NCI-H510A (cell line): ENCODE measurements around the gene ATF7.
"Not testable (repeated sequence)": the region's sequence is repeated elsewhere in the genome, so short reads cannot be mapped to it uniquely, and the experiment has no call there.

Experiments
- DNase-seq: peaks from one replicate; lab custom pipeline; 2025; lab: John Stamatoyannopoulos, UW

ATF7 gene

DNA sequence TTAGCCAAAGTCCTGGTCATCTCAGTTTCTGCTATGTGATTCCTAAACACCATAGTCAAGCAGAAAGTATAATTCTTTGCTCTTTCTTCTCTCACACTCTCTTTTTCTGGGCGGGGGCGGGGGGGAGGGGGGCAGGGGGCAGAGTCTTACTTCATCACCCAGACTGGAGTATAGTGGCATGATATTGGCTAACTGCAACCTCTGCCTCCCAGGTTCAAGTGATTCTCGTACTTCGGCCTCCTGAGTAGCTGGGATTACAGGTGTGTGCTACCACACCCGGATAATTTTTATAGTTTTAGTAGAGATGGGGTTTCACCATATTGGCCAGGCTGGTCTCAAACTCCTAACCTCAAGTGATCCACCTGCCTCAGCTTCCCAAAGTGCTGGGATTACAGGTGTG, 60.8 kb downstream of the ATF7 start:
- not testable (repeated sequence) for DNase-seq

GRCh38 chr12:53564941-53565340, 61.2 kb downstream of the ATF7 start:
- no peak for DNase-seq

GRCh38 chr12:53564278-53564677, 61.9 kb downstream of the ATF7 start:
- no peak for DNase-seq

DNA sequence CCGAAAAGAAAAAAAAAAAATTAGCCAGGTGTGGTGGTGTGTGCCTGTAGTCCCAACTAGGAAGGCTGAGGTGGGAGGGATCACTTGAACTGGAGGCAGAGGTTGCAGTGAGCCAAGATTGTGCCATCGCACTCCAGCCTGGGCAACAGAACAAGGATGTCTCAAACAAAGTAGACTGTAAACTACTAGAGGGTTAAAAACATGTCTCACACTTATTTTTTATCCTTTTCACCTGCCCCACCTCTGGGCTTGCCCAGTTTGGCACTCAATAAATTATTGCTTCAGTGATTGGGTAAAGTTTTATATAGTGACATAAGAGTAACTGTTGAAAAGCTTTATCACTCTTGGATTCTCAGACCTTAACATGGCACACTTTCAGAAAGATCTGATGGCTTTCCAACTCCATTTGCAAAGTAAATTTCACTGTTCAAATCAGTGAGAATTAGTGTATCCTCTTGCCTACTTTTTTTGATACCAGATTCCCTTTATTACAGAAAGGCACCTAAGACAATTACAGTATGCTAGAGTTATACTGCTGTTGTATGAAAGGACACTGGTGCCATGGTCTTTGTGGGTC, 62.6 kb downstream of the ATF7 start:
- DNase-seq: no peak

DNA sequence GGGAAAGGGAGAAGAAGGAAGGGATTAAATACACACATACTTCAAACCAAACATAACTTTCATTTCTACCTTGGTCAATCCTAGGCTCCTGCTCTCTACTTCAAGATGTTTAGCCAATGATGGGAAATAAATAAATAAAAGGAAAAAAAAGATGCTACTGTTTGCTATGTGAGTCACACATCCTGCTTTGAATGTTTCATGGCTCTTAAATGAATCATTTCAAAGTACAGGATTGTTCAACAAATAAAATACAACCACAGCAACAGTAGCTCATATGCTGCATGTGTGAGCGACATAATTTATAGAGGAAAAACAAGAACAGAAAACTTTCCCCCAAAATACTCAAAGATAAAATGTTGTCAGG, 64.6 kb downstream of the ATF7 start:
- DNase-seq: no peak

DNA sequence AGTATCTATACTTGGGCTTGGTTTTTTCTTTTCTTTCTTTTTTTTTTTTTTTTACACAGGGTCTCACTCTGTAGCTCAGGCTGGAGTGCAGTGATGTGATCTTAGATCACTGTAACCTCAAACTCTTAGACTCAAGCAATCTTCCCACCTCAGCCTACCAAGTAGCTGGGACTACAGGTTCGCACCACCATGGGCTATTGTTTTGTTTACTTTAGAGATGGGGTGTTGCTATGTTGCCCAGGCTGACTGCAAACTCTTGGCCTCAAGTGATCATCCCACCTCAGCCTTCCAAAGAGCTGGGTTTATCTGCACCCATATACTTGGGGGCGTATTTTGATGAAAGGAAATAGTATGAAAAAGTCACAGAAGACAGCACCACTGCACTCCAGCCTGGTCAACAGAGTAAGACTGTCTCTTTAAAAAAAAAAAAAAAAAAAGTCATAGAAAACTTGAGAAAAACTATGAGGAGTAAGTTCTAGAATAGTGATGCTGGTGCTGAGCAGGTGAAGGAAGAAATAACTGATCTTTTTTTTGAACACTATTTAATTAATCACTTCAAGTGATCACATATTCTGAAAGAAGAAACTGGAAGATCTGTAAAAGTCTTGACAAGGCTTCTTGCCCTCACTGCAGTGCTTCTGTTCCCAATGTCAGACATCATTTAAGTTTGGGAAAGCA, 65.1 kb downstream of the ATF7 start:
- no peak for DNase-seq

- no peak for DNase-seq
Measured at GRCh38 chr12:53560351-53560750, 65.8 kb downstream of the ATF7 start.

- no peak for DNase-seq
Measured at GRCh38 chr12:53558631-53559030, 67.6 kb downstream of the ATF7 start.

GRCh38 chr12:53552361-53553327, 73.5 kb downstream of the ATF7 start:
- no peak for DNase-seq

DNA sequence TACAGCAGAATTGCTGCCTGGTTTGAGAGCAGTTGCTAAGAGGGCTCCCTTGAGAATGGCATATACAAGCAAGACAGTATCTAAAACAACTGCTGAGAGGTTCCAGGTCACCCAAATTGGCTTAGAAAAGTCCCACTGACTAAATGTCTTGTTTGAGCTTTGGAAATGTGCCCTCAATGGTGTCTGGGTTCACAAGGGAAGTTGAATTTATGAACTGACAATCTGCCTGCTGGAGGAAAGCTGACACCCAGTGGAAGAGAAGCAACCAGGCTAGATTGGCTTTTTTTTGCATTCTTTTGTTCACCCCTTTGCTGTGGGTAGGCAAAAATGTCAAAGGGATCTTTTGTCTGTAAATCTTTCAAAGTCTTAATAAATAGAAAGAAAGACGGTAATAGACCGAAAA, 74.3 kb downstream of the ATF7 start:
- DNase-seq: no peak

DNA sequence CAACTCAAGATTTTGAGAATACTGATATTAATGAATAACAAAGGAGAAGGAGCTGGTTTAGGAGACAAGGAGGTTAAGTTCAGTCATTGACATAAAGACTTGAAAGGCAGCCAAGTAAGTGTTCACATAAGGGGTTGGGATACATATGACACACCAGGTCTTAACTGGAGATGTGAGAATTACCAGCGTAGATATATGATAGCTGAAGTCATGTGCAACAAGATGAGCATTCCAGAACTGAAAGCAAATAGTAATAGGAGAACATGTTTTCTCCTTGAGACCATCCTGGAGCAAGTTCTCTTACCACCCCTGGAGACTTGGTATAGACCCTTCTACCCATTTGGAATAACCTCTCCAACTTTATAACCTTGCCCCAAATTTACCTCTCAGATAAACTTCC, 75.6 kb downstream of the ATF7 start:
- DNase-seq: no peak

GRCh38 chr12:53550131-53550530, 76.1 kb downstream of the ATF7 start:
- not testable (repeated sequence) for DNase-seq

DNA sequence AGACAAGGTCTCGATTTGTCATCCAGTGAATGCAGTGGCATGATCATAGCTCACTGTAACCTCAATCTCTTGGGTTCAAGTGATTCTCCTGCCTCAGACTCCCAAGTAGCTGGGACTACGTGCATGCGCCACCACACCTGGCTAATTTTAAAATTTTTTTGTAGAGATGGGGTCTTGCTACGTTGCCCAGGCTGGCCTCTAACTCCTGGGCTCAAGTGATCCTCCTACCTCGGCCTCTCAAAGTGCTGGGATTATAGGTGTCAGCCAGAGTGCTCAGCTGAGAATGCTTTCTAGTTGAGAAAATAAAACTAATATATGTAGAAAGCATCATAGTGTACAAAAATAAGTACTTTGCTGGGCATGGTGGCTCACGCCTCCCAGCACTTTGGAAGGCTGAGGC, 77.8 kb downstream of the ATF7 start:
- not testable (repeated sequence) for DNase-seq

DNA sequence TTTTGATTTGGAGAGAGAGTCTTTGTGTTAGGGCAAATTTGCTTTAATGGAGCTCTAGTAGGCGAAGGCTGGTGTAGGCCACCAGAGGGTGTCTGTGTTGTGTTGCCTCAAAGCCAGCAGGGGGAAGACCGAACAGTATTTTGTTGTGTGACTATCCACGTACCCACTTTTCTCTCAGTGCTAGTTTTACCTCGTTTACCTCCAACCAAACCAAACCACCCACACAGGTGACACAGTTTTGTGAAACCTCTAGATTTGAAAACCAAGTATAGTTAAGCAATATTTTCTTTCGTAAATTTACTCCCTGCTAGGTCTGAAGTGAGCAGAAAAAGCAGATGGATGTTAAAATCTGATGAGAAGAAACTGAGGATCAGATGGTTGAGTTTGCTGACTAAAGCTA, 82.6 kb downstream of the ATF7 start:
- peak; percentile 30 for DNase-seq

- no peak for DNase-seq
Measured at GRCh38 chr12:53539526-53539925, 86.7 kb downstream of the ATF7 start.

GRCh38 chr12:53538209-53538689, 87.9 kb downstream of the ATF7 start:
- peak; percentile 50 for DNase-seq

- no peak for DNase-seq
Measured at GRCh38 chr12:53536962-53537361, 89.2 kb downstream of the ATF7 start.

DNA sequence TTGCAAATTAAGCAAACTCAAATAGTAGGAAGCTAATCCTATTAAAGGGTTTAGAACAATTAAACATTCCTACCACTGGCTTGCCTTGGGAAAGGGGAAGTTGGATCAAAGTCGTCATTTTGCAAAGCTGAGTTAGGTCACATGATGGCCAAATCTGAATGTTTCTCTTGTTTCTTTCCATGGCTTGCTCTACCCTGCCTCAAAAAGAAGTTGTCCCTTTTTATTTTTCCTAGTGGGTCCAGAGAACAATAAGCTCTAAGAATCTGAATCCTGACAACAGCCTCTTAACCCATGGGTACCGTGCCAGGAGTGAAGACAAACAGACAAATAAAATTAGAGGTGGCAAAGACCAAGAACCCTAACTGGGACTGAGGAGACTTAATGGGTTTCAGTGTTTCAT, 92.7 kb downstream of the ATF7 start:
- no peak for DNase-seq

DNA sequence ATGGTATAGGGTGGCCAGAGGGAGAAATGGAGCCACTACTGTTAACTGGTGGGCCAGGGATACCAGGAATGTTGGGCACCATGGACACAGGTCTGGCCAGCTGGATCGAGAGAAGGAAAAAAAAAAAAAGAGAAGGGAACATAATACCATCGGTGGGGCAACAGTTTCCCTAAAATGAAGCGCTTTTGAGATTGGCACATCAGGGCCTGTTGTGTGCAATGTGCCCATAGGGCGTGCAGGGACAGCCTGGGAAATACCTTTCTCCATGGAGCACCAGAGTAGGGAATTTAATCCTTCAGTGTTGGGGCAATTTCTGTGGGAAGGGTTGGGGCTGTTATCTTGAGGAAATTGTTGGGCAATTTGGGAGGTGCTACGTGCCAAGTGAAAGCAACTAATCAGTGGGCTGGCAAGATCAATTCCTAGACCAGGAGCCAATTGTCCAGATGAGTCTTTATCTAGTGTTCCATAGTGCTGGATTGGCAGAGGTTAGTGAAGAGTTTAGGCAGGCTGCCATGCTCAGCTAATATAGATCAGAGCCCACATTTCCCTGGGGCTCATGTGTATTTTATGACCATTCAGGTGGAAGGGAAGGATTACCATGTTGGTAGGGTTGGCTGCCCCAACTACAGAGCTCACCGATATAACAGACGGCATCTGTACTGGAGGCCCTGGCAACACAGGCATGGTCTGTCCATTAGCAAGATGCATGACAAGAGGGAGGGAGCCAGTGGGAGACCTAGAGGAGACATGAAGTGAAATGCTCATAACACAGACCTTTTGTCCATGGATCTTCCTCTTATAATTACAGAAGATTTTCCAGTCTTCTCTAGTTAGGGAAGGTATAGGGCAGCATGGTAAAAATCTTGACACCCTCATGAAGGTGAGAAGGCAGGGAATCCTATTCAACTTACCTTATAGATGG, 93.4 kb downstream of the ATF7 start:
- DNase-seq: no peak

GRCh38 chr12:53532021-53532420, 94.2 kb downstream of the ATF7 start:
- no peak for DNase-seq

- DNase-seq: no peak
Measured at GRCh38 chr12:53530920-53531319, 95.3 kb downstream of the ATF7 start.

DNA sequence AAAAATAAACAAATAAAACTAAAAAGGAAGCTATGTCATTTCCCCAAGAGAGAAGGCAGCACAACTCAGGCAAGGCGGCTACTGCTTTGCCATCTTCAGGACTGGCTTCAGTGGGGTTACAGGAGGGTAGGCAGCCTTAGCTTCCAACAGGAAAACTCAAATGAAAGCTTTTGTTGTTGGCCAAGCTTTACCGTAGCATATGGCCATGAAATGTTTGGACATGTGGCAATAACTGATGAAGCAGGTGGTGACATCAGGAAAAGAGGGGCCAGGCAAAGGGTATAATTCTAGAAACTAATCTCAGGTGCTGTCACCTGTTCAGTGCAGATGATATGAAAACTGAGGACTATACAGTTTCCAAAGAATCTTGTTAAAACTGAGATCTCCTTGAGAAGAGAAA, 96.1 kb downstream of the ATF7 start:
- DNase-seq: no peak
